NCI-H2196 treated with DMSO at 0.1 percent for 48 hours (cell line): ENCODE data around the gene FN3K.

Source experiments
- DNase-seq: peaks from one replicate; lab custom pipeline; 2025; ENCODE audit not compliant: unreplicated experiment; lab: John Stamatoyannopoulos, UW

The FN3K gene

DNA sequence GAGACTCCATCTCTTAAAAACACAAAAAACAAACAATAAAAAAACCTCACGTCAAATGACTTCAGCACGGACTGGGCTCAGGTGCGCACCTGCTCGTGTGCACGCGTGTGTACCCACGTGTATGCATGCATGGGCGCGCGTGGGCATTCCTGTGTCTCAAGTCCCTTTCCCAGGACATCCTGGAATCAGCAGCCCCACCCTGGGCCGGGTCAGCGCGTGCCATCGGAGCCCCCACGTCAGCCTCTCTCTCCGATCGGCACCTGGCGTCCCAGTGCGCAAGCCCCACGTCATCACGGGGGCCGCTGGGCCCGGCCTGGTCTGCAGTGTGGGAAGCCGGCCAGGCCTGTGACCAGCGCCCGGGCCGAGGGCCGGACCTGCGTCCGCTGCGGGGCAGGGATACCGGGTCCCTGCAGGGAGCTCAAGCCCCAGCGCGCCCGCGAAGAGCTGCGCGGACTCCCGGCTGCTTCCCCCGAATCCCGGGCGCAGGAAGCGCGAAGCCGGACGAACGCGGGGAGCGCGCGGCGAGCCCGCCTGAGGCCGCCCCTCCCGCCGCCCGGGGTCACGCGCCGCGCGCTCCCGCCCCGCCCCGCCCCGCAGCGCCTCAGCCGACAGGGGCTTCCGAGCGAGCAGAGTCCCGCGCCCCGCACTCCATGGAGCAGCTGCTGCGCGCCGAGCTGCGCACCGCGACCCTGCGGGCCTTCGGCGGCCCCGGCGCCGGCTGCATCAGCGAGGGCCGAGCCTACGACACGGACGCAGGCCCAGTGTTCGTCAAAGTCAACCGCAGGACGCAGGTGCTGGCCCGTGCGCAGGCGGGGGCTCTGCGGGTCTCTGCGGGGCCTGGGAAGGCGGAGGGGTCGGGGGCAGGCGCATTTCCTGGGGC is at the start of gene FN3K:
Gene FN3K (plus strand): TSS at position 629 of the 880 bp plus-strand sequence. CDS start 22 bp downstream, at position 651.
- DNase-seq = peak; percentile 84

DNA sequence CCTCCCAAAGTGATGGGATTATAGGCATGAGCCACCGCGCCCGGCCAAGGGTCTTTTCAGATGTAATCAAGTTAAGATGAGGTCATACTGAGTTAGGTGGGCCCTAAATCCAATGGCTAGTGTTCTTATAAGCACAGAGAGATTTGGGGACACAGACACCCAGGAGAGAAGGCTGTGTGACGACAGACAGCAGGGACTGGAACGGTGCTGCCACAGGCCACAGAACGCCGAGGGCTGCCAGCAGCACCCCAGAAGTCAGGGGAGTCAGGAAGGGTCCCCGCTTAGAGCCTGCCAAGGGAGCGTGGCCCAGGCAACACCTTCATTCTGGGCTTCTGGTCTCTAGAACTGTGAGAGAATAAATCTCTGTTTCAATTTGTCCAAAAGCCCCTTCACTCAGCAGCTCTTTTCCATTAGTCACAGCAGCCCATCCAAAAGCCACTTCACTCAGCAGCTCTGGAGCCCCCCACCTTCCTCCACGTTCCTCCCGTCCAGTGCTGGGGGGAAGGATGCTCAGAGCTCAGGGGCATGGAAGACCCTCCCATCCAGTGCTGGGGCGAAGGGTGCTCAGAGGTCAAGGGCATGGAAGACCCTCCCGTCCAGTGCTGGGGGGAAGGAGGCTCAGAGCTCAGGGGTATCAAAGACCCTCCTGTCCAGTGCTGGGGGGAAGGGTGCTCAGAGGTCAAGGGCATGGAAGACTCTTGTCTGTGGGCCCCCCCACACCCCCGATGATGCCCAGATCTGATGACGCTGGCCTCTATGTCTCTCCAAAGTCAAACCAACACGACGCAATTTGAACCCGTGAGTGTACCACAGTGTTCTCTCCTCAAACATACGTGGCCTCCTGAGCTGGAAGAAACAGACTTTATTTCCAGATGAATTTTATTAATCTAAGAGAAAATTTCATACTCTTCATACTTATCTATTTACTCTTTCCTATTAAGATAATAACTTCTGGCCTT is 48.8 kb upstream of the FN3K start:
- no peak for DNase-seq

DNA sequence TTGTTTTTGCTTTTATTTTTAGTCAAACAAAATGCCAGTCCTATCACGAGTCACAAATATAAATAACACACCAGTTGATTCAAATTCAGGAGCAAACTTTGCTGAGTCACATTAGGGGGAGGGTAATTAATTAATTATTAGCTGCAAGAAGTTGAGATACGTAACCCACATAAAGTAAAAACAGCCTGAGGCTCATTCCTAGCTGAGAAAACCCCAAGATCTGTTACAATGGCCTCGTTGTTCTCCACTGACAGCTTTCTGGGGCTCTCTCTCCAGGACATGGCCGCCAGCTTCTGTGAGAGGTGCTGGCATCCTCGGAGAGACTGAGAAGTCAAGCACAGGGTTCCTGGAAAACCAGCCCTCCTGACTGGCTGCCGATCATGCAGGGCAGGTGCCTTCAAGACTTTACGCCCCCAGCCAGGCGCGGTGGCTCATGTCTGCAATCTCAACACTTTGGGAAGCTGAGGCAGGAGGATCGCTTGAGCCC is 48.0 kb upstream of the FN3K start:
- no peak for DNase-seq

DNA sequence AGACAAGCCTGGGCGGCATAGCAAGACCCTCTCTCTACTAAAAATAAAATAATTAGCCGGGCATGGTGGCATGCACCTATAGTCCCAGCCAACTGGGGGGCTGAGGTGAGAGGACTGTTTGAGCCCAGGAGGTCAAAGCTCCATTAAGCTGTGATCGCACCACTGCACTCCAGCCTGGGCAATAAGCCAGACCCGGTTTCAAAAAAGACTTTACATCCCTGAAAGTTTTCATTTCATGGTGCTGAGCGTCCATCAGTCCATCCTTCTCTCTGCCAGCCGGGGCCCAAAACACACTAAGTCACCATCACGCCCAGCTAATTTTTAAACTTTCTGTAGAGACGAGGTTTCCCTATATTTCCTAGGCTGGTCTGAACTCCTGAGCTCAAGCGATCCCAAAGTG is 47.5 kb upstream of the FN3K start:
- DNase-seq = no peak

DNA sequence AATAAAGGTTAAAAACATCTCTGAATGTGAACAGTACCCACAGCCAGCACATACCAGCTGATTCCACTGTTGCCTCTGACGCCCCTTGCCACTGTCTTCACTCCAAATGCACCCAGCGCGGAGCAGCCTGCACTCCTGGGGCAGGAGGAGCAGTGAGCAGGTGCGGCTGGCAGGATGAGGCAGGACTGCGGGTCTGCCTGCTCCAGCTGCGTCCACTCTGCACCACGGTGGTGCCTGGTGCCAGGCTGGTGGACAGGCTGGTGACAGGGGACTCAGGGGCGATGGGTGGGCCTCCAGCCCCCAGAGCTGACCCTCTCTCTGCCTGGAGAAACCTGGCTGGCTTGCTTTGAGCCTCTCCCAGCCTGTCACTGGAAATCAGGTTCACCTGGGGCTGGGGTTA is 46.3 kb upstream of the FN3K start:
- DNase-seq = no peak

DNA sequence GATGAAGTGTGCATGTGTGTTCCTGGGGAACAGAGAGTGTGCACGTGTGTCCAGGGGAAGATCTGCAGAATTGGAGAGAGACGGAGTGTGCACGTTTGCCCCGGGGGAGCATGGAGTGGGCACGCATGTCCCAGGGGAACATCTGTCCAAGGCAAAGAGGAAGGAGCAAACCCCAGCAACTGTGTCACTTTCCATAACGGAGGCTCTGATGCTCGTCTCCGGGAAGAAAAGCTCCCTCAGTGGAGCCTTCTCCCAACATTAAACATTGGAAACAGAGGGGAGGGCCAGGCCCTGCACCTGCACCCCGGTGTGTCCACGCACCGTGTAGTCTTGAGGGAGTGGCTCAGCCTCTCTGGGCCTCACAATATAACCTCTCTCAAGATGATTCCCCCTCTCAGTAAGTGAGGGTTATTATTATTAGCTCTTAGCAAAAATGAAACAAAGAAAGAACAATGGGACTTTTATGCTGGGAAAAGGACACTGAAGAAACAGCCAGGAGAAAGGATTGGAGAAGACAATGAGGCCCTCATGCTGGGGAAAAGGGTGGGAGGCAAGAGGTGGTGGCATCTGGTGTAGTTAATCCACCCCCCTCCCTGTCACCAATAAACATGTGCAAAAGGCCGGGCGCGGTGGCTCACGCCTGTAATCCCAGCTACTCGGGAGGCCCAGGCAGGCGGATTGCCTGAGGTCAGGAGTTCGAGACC is 44.5 kb upstream of the FN3K start:
- DNase-seq = no peak

DNA sequence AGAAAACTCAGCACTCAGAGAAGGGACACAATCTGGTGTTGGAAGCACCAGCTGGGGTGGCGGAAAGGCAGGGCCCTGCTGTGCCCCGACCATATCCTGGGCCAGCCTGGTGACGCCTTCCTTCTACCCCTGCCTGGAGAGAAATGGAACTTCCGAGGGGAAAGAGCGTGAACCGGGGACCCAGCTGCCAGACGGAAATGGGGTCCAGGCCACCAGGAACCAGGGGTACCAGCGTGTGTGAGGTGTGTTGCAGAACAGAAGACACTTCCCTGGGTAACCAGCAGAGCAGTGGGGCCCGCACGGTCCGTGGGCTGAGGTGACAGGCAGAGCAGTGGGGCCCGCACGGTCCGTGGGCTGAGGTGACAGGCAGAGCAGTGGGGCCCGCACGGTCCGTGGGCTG is 43.7 kb upstream of the FN3K start:
- DNase-seq = no peak

DNA sequence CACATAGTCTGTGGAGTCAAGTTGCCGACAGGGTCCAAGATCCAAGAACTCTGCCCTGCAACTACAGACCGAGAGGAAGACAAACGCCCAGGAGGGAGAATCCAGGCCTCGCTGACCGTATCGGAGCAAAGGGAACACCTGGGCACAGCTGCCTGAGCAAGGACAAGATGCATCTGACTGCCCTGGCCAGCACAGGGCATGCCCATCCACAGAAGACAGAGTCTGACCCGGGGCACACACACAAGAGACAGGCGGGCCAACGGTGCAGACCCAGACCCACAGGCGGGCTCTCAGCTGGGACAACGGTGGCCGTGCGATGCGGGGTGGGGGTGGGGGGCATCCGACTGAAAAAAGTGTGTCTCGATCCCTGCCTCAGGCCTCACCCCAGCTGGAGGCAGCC is 43.1 kb upstream of the FN3K start:
- DNase-seq = no peak

DNA sequence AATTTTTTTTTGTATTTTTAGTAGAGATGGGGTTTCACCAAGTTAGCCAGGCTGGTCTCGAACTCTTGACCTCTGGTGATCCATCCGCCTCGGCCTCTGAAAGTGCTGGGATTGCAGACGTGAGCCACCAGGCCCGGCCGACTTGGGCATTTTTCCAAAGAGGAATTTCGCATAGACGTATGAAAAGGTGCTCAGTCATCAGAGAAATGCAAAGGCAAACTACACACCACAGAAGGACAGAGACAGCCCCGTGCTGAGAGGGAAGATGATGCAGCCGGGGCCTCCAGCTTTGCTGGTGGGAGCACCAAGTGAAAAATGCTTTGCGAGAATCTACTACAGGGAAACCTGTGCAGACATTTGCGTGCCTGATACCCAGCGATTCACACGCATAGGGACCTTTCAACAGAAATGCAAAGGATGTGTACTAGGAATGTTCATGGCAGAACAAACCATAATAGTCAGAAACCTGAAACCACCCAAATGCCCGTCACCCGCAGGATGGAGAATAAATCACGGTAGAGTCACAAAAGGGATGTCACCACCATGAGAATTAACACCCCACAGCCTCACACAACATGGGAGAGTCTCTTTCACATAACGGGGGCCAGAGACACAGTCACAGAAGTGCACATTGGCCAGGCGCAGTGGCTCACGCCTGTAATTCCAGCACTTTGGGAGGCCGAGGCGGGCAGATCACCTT is 42.1 kb upstream of the FN3K start:
- DNase-seq = no peak

DNA sequence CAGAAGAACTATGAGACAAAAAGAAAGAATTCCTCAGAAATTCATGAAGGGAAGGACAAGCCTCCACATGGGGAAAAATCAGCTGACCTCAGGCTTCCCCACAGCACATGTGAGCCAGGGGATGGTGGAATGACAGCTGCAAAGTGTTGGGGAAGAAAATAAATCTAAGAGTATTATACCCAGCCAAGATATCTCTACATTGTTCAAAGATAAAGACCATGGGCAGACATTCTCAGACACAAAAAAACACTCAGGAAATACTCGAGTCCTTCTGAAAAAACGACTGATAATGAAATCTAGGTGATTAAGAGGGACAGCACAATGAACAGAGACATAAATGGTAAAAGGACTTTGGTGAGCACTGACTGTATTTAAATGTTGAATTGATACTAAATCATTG is 40.8 kb upstream of the FN3K start:
- no peak for DNase-seq

DNA sequence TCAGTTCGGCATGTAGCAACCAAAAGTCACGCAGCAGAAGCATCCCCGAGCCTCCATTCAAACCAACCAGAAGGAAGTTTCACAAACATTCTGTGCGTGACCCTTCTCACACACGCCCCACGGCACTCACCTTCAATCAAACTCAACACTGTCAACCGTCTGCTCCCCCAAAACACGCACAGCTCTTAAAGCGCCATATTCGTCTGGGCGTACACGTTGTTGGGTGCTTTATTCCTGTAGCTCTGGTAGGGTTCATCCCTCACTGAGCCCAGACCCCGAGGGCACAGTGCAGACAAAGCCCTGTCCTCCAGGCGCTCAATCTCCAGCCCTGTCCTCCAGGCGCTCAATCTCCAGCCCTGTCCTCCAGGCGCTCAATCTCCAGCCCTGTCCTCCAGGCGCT is 39.2 kb upstream of the FN3K start:
- no peak for DNase-seq

DNA sequence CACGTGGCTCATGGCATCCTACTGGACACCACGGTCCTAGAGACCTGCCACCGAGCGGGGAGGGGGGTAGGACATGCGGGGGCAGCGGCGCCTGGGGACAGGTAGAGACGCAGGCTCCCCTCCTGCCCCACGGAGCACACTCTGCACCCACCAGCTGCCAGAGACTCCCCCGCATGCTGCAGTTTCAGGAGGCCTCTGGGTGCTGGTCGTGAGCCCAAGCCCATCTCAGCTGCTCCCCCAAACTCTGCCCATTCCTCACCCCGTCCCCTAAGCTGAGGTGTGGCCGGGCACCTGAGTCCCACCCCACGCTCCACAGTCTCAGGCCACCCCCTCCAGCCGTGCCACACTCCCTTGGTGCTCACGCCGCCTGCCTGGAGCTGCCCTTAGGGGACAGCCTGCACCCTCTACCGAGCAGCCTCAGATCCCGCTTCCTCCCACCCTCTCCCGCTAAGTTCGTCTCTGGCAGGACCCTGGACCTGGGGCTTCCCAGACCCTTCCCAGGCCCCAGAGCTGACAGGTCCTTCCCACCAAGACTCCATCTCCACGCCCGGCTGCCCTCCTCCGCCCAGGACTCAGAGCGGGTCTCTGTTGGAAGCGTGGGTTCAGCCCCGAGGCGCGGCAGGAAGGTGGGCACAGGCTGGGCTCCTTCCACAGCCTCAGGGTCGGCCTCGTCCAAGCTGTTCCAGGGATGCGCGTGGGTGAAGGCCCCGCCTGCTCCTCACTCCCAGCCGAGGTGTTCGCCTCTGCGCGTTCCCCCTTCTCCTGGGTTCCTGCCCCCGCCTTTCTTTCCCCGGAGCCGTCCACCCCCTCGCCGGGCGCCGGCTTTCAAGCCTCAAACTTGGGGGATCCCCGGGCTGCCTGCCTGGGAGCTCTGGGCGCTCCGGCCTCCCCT is 38.3 kb upstream of the FN3K start:
- no peak for DNase-seq

DNA sequence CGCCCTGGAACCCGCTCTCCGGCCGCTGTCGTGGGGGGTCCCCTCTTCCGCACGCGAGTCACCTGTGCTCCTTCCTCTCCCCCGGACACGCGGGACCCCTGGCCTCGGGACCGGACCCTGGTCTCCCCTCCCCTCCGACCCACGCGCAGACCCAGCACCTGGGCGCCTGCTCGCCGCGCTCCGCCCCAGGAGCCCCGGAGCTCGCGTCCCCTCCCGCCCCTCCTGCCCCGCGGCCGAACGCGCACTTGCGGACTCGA is 37.7 kb upstream of the FN3K start:
- DNase-seq = no peak

DNA sequence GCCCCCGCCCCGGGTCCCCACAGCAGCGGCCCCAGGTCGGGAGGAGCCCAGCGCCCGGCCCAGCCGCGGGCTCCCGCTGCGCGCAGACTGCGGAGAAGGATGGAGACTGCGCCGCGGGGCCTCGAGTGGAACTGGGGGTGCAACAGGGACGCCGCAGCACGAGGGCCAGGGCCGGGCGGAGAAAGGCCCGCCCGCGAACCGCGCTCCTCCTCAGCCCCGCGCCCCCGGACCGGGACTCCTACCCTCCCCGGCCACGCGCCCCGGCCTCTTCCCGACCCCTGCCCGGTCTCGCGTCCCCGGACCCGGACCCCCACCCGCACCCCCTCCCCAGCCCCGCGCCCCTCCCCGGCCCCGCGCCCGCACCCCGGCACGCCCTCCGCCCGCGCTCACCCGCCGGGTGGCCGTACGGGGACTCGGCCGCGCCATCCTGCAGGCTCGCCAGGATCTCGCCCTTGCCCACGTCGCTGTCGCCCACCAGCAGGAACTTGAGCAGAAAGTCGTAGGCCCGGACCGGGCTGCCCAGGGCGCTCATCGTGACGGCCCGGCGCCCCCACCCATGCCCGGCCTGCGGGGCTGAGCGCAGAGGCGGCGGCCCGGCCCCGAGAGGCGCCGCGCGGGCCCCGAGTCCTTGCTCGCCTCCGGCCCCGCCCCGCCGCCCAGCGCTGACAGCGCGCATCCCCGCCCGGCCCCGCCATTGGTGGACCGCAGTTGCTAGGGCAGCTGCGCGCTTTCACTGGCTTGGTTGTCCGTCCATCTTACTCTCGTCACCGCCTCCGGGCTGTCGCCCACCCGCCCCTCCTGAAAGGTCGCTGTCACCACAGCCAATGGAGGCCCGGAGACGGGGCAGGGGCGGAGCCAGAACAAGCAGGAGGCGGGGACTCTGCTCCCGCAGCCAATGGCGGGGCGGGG is 37.1 kb upstream of the FN3K start, which contains the start of gene RAB40B:
Gene RAB40B (minus strand): TSS at position 634 of the 909 bp plus-strand sequence. CDS start 102 bp downstream, at position 532.
- peak; percentile 100 for DNase-seq

DNA sequence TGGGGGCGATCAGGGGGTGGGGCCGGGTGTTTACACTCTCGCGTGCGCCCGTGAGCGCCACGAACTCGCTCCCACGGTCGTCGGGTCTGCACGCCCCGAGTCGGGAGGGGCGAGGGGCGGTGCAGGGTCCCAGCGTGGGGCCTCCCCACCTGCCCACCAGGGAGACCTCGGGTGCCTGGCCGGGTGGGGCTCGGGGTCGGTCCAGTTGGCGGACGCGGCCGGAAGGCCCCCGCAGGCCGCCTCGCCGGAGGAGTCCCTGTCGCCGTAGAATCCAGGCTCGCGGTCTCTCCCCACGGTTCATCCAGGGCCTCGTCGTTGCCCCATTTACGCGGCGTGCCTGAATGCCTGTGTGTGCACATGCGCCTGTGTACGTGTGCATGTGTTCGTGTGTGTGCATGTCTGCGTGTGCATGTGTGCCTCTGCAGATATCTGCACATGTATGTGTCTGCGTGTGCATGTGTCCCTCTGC is 36.4 kb upstream of the FN3K start:
- no peak for DNase-seq

DNA sequence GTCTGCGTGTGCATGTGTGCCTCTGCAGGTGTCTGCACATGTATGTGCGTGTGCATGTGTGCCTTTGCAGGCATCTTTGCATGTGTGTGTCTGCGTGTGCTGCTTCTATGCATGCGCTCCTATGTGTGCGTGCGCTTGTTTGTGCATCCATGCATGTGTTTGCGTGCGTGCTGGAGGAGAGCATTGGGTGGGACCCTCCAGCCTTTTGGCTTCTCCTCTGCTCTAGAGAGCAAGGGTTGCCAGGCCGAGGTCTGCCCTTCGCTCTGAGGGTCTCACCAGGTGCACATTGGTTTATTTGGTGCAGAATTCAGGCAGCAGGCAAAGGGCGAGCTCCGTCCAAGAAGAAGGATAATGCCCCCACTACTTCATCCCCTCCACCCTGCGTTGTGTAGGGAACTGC is 35.9 kb upstream of the FN3K start:
- no peak for DNase-seq

DNA sequence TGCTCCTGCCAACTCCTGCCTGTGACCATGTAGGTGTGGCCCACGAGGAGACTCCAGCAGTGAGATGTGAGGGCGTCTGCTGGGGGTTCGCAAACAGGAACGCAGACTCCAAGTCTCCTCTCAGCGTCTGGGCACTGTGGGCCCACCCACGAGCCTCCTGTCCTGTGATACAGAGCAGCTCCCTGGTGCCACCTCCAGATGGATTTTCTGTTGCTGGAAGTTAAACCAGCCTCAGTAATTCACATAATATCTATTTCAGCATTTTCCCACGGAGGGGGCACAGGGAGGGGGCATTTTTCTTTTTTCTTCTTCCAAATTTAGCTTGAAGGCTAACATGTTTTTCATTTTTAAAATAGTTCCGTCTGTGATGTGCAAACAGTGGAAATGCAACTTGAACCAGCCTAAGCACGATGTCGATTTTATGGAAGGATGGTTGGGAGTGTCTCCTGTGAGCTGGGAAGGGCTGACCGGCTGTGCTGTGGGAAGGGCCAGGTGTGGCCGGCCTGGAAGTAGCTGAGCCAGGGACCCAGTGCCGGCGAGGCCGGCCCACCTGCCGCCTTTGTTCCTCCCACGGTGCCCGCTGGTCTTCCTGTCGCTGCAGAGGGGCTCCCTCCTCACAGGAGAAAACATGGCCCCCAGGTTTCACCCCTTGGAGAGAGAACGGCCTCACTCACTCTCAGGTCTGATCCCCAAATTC is 33.0 kb upstream of the FN3K start:
- no peak for DNase-seq
